Renal cortical epithelial cell (primary cell): ENCODE data around the gene SCARF2. TPM values are rescaled to one million over a fixed set of nuclear protein-coding genes. Genes with fewer than 3 reads are reported as not detected.

Experiments
- DNase-seq: peaks from one replicate; pipeline ENCODE4 v3.0.0-alpha.2; 2011; ENCODE audit warnings: low read depth
- total RNA-seq: library from RNA; depleted of rRNA; stranded (reverse); fragments of >200 nt; gene quantifications from 2 replicates; pipeline ENCODE4 v1.2.3, GENCODE V29; 2014

Gene SCARF2
- total RNA-seq, 1 donor from 2014 or later = 9.1 TPM

DNA sequence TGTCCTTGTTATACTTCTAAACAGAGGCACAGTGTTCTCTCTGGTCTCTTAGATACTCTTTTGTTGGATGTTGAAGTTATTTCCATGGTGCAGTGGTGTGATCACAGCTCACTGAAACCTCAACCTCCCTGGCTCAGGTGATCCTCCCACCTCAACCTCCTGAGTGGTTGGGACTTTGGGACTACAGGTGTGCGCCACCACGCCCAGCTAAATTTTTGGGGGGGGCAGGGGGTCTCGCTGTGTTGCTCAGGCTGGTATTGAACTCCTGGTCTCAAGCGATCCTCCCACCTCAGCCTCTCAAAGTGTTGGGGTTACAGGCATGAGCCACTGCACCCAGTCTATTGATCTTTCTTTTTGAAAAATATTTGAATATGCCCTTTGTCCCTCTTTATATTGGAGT is 28.7 kb downstream of the SCARF2 start:
- no peak for DNase-seq

DNA sequence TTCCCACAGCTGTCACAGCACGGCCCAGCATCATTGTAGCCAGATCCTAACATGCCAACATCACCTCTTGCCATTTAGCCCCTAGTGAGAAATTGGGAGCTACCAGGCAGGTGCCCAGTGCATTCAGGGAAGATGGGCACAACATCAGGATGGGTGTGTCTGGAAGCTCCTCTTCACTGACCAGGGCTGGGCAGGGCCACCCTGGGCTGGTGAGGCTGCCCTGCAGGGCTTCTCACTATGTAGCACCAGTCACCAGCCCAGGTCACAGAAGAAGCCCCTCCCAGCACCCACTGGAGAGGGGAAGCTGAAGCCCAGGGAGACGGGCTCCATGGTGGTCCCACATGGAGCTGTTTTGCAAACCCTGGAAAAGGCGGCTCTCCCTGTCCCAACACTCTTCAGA is 29.8 kb downstream of the SCARF2 start:
- no peak for DNase-seq

DNA sequence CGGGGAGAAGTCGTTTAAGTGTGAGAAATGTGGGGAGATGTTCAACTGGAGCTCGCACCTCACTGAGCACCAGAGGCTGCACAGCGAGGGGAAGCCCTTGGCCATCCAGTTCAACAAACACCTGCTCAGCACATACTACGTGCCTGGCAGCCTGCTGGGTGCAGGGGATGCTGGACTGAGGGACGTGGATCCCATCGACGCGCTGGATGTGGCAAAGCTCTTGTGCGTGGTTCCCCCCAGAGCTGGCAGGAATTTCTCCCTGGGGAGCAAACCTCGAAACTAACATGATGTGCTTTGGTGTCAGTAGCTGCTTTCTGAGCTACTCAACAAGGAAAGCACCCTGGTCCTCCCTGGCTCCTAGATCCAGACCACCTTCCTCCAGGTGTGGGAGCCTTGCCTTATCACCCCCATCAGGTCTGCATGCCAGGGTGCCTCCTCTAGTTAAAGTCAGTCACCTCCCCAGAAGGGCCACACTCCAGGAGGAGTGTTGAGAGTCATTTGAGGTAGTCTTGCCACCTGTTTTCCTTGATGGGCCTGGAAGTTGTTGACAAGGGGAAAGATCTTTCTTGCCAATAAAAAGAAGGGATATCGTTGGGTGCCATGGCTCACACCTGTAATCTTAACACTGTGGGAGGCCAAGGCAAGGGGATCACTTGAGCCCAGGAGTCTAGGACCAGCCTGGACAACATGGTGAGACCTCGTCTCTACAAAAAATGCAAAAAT is 30.8 kb downstream of the SCARF2 start:
- DNase-seq = no peak

DNA sequence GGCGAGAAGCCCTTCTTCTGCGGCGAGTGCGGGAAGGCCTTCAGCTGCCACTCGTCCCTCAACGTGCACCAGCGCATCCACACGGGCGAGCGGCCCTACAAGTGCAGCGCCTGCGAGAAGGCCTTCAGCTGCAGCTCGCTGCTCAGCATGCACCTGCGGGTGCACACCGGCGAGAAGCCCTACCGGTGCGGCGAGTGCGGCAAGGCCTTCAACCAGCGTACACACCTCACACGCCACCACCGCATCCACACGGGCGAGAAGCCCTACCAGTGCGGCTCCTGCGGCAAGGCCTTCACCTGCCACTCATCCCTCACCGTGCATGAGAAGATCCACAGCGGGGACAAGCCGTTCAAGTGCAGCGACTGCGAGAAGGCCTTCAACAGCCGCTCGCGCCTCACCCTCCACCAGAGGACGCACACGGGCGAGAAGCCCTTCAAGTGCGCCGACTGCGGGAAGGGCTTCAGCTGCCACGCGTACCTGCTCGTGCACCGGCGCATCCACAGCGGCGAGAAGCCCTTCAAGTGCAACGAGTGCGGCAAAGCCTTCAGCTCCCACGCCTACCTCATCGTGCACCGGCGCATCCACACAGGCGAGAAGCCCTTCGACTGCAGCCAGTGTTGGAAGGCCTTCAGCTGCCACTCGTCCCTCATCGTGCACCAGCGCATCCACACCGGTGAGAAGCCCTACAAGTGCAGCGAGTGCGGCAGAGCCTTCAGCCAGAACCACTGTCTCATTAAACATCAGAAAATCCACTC is 31.5 kb downstream of the SCARF2 start:
- no peak for DNase-seq

- no peak for DNase-seq
Measured at GRCh38 chr22:20405291-20405930, 32.2 kb downstream of the SCARF2 start.

- DNase-seq = no peak
Measured at GRCh38 chr22:20404881-20405280, 32.7 kb downstream of the SCARF2 start.

GRCh38 chr22:20403779-20404140 is 33.9 kb downstream of the SCARF2 start:
- no peak for DNase-seq

GRCh38 chr22:20402960-20403778 is 34.5 kb downstream of the SCARF2 start:
- no peak for DNase-seq

DNA sequence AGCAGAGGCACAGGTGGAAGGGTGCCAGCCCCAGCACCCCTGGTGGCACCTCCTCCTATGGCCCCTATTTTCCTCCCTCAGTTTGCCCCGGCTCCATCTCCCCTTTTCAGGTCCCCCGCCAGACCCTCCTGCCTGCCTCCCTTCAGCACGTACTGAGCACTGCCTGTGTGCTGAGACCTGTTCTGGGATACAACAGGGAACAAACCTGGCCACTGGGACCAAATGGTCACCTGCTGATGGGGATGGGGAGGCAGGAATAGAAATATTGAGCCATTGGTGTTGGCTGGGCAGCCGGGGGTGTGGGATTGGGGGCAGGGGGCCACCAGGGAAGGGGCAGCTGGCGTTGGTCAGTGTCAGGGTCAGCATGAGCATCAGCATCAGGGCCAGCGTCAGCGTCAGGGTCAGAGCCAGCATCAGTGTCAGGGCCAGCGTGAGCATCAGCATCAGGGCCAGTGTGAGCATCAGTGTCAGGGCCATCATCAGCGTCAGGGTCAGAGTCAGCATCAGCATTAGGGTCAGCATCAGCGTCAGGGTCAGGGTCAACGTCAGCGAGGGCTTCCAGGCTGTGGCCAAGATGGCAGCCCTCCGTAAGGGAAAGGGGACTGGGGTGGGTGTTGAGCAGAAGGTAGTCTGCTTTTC is 36.1 kb downstream of the SCARF2 start:
- no peak for DNase-seq

GRCh38 chr22:20400606-20401375 is 36.8 kb downstream of the SCARF2 start:
- no peak for DNase-seq

DNA sequence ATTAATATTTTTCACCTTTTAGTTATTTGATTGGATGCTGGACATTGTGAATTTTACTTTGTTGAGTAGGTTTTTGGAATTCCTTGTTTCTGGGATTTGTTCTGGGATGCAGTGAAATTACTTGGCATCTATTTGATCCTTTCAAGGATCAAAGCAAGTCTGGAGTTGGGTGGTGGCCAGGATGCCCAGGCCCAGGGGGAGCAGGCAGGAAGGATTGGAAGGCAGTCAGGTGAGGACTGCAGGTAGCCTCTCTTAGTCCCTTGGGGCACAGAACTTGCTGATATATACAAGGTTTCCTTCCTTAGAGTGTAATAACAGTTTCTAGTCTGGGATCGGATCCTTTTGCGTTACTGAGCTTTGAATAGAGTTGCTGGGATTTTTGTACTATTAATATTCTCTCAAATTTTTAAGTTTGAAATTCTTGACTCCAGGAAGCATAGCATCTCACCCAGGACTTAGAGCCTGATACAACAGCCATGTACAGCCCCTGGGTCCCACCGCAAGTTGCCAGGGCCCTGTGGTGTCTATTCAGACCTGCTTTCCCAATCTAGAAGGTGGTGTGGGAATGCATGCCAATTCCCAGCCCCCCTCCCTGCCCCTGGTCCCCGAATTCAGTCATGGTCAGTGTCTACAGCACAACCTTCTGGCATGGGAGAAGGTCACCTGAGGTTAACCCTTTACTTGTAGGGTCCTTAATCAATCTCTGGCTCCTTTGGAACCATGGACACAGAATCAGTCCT is 37.6 kb downstream of the SCARF2 start:
- DNase-seq = no peak

DNA sequence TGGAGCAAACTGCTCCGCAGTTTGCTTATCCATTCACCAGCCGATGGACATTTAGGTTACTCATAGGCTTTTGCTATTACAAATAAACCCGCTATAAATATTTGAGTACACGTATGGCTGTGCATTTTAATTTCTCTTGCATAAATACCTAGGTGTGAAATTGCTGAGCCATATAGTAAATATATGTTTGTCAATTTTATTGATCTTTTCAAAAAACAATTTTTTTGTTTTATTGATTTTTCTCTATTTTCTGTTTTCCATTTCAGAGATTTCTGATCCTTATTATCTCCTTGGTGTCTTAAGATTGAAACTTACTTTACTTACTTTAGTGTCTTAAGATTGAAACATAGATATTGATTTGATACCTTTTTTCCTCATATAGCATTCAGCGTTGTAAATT is 39.2 kb downstream of the SCARF2 start:
- no peak for DNase-seq

GRCh38 chr22:20397498-20397897 is 40.1 kb downstream of the SCARF2 start:
- no peak for DNase-seq

DNA sequence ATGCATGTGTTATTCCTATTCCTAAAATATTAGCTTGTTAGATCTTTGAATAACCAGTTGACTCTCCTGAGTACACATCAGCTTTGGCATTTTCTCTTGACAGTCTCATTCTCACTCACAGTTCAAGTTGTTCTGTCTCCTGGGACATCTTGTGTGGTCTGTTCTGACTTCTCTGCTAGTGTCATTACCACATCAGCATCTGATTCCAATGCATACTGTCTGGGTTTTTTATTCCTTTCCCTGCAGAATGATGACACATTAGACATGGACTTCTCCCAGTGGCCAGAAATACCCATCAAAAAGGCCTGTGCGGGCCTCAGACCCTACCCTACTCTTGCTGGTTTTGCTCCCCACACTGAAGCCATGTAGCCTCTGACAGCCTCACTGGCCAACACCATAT is 41.0 kb downstream of the SCARF2 start:
- no peak for DNase-seq

- DNase-seq = no peak
Measured at GRCh38 chr22:20395907-20396287, 41.7 kb downstream of the SCARF2 start.

GRCh38 chr22:20395181-20395906 is 42.3 kb downstream of the SCARF2 start:
- DNase-seq = no peak

DNA sequence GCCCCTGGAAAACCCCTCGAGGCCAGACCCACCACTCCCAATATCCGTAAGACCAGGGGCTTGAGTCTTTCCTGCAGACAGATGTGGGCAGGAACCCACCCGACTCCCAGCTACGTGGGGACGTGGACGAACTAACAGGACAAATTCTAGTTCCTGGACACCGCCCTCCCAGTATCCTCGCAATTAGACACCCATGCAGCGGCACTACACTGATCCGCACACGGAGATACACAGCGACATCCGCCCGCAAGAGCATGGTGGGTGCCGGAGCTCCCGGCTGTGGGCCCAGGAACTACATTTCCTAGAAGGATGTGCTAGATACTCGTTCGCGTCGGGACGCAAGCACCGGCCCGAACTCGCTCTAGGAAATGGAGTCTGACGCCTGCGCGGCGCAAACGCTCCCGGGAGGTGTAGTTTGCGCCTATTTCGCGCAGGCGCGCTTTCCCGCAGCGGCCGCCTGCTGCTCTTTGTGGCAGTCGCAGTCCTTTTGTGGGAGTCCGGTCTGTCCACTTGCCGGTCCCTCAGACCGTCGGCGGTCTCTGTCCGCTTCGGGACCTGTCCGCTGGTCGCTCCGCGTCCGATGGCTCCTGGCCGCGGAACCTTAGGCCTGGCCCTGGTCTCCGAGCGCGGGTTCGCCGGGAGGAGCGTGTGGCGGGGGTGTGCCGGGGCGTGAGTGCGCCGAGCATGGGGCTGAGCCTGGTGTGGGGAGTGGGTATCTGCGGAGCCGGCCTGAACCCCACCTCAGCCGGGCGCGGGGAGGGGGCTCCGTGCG is 43.7 kb downstream of the SCARF2 start, which contains the start of gene ZNF74:
ZNF74 (plus strand) TSS at position 447 of the 772 bp plus-strand sequence. CDS start 478 bp downstream, outside the sequence.
- peak; percentile 82 for DNase-seq

DNA sequence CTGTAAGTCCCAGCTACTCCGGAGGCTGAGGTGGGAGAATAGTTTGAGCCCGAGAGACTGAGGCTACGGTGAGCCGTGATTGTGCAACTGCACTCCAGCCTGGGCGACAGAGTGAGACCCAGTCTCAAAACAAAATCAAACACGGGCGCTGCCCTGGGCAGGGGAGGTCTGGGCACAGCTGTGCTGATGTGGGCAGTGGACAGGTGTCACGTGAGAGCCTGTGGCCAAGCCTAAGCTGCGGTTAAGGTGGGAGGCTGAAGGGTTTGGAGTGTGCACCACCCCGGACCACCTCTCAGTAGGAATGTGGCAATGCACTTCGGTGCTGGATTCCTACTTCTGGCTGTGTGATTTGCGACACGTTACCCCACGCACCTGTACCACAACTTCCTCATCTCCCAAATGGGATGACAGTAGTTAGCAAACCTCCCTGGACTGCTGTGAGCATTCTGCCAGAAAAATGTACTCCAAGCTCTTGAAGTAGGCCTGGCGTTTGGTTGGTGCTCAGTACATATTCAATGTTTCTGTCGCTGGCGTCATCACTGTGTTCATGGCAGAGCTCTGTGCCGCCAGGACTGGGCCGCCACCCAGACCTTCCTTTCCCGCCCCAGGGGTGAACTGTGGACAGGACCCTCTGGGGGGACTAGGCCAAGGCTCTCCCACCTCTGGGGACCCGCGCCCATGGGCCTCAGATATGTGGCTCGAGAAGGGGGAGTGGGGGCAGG is 44.5 kb downstream of the SCARF2 start:
- DNase-seq = no peak
